Duodenal mucosa (tissue), 2 donors: ENCODE measurements around the gene ARHGEF40.

Source experiments
- H3K27ac ChIP-seq: one replicate; pipeline ENCODE4 v1.7.0; 2013; ENCODE audit warnings: low read depth, low read length
- H3K27me3 ChIP-seq, 2 donors: one replicate each; pipeline ENCODE4 v1.7.0; 2013; ENCODE audit warnings: low read length in 2 of 2, control low read depth in 1 of 2; ENCODE audit not compliant: insufficient read depth in 2 of 2, control insufficient read depth in 1 of 2
- H3K36me3 ChIP-seq, 2 donors: one replicate each; pipeline ENCODE4 v1.7.0; 2013; ENCODE audit warnings: low read length in 2 of 2, control low read depth in 1 of 2; ENCODE audit not compliant: insufficient read depth in 2 of 2, control insufficient read depth in 1 of 2
- H3K4me1 ChIP-seq, 2 donors: one replicate each; pipeline ENCODE4 v1.7.0; 2013; ENCODE audit warnings: low read length in 2 of 2, control low read depth in 1 of 2; ENCODE audit not compliant: insufficient read depth in 2 of 2, control insufficient read depth in 1 of 2
- H3K4me3 ChIP-seq, 2 donors: one replicate each; pipeline ENCODE4 v1.7.0; 2013; ENCODE audit warnings: low read length in 2 of 2, low read depth in 1 of 2
- H3K9ac ChIP-seq, 2 donors: one replicate each; pipeline ENCODE4 v1.7.0; 2013; ENCODE audit warnings: low read length in 2 of 2, low read depth in 1 of 2
- H3K9me3 ChIP-seq, 2 donors: one replicate each; pipeline ENCODE4 v1.7.0; 2013; ENCODE audit warnings: low read length in 2 of 2, control low read depth in 1 of 2; ENCODE audit not compliant: control insufficient read depth in 1 of 2

The ARHGEF40 gene

DNA sequence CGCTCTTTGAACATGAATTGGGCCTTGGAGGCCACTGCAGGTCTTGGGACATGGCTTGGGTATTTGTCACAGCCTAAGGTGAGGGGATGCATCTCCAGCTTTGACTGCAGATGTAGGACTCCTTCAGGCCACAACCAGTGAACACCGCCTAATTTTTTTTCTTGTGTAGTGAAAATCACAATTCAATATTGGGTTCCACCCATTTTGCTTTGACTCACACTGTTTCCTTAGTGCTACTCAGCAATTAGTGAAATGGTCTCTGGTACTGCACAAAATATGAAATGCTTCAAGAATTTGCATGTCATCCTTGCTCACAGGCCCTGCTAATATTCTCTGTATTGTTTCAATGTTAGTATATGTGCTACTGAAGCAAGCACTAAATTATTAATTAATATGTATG, 43.3 kb downstream of the ARHGEF40 start:
- Histone ChIP-seq H3K9me3 (no peaks in the 10 kb centered on the region), H3K9ac (no peak overlapping the region), H3K4me3 (no peak overlapping the region), H3K36me3 (no peaks in the 10 kb centered on the region), H3K27ac (no peak overlapping the region), H3K27me3 (no peaks in the 10 kb centered on the region), H3K4me1 (no peaks in the 10 kb centered on the region)

DNA sequence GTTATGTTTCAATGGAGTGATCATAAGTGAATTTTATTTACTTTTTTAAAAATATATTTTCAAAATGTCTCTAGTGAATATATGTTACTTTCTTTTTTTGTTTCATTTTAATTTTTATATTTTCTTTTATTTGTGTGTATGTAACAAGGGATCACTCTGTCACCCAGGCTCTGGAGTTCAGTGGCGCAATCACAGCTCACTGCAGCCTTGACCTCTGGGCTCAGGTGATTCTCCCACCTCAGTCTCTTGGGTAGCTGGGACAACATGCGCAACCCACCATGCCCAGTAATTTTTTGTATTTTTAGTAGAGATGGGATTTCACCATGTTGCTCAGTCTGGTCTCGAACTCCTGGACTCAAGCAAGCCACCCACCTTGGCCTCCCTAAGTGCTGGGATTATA, 48.8 kb downstream of the ARHGEF40 start:
- Histone ChIP-seq H3K4me3 (no peak overlapping the region), H3K9me3 (no peaks in the 10 kb centered on the region), H3K27me3 (no peaks in the 10 kb centered on the region), H3K4me1 (no peaks in the 10 kb centered on the region), H3K27ac (no peak overlapping the region), H3K36me3 (no peaks in the 10 kb centered on the region), H3K9ac (no peak overlapping the region)

DNA sequence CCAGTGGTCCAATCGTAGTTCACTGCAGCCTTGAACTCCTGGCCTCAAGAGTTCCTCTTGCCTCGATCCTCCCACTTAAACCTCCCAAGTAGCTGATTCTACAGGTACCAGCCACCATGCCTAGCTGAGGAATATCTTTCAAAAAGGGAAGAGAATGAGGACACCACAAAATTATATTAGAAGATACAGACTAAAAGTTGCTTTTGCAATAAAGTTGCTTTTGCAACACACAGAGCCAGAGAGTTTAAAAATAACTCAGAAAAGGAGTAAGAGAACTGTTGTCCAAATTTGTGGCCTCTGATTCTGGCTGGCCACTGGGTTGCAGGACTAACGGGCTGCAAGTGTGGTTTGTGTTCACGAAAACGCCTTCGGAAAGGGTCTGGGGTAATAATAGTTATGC, 50.6 kb downstream of the ARHGEF40 start:
- Histone ChIP-seq H3K36me3 (no peaks in the 10 kb centered on the region), H3K4me1 (no peaks in the 10 kb centered on the region), H3K27me3 (no peaks in the 10 kb centered on the region), H3K4me3 (no peak overlapping the region), H3K9ac (no peak overlapping the region), H3K9me3 (no peaks in the 10 kb centered on the region), H3K27ac (no peak overlapping the region)

DNA sequence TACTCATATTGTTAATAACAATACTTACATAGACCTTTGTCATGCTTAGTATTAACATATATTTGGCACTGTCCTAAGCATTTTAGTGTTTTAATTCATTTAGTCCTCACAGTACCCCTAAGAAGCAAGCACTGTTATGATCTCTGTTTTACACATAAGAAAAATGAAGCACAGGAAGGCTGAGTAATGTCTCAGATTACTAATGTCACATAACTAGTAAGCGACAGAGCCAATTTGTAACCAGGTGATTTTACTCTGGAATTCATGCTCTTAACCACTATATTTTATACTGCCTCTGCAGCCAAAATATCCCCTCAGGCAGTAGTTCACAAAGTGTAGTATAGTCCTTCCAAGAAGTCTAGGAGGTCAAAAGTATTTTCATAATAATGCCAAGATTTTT, 51.0 kb downstream of the ARHGEF40 start:
- Histone ChIP-seq H3K27me3 (no peaks in the 10 kb centered on the region), H3K4me1 (no peaks in the 10 kb centered on the region), H3K9ac (no peak overlapping the region), H3K9me3 (no peaks in the 10 kb centered on the region), H3K4me3 (no peak overlapping the region), H3K36me3 (no peaks in the 10 kb centered on the region), H3K27ac (no peak overlapping the region)

DNA sequence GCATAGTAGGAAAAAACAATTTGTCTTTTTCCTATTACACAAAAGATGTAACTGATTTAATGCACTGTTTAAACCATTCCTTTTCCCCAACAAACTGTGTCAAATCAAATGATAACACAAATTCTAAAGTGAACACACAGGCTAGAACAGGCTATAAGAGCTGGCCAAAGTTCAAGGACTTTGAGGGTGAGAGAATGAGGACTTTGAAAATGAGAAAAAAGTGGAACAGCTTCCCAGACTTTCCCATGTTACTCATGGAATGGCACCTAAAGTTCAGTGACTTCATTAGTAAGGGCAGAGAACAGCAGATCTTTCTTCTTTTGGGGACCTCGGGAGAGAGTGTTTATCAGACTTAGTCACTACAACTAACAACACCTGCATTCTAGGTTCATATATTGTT, 53.3 kb downstream of the ARHGEF40 start:
- Histone ChIP-seq H3K9ac (no peak overlapping the region), H3K27ac (no peak overlapping the region), H3K9me3 (no peaks in the 10 kb centered on the region), H3K27me3 (no peaks in the 10 kb centered on the region), H3K36me3 (no peaks in the 10 kb centered on the region), H3K4me3 (no peak overlapping the region), H3K4me1 (no peaks in the 10 kb centered on the region)

DNA sequence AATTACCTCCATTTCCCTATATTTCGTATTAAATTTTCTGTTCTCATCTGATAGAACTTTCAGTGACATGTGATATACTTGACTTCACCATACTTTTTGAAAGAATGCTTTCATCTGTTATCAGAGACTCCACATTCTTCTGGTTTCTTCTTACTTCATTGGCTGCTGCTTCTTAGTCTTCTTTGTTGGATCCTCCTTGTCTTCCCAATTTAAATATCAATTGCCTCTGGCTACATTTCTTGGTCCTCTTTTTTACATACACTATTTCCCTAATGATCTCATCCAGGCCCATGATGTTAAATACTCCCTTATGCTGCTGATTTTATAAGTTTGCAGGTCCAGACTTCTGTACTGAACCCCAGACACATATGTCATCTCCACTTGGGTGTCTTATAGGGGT, 63.8 kb downstream of the ARHGEF40 start:
- Histone ChIP-seq H3K4me1 (no peaks in the 10 kb centered on the region), H3K4me3 (no peak overlapping the region)

DNA sequence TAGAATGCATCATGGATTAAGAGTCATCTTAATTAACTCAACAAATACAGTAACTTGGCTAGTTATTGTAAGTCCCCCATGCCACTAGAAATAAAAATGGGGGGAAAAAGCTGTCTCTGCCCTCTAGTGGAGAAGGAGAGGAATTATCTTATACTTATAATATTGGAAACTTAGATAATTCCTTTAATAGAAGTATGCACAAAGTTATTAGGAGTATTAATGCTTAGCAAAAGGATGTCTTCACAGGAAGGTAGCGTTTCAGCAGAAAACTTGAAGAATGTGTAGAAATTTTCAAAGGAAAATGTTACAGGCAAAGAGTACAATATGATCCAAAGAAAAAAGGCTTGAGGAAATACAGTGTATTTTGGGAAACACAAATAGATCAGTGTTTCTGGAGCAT, 65.9 kb downstream of the ARHGEF40 start:
- H3K4me1 ChIP-seq, result no peaks in the 10 kb centered on the region
- no peaks in the 10 kb centered on the region for H3K9me3 ChIP-seq
- no peaks in the 10 kb centered on the region for H3K36me3 ChIP-seq
- no peak overlapping the region for H3K4me3 ChIP-seq
- H3K27me3 ChIP-seq, result no peaks in the 10 kb centered on the region
- H3K9ac ChIP-seq, result no peak overlapping the region
- no peak overlapping the region for H3K27ac ChIP-seq

More for the DNA sequence above, 63.8 kb downstream of the ARHGEF40 start:
- Histone ChIP-seq H3K36me3 (no peaks in the 10 kb centered on the region), H3K9ac (no peak overlapping the region), H3K9me3 (no peaks in the 10 kb centered on the region), H3K27ac (no peak overlapping the region), H3K27me3 (no peaks in the 10 kb centered on the region)
